Suppressor macrophage treated with lipopolysaccharide for 1 hour (primary cell): Measurements from ENCODE around the gene RNFT2.
"Not testable (repeated sequence)": the region's sequence is repeated elsewhere in the genome, so short reads cannot be mapped to it uniquely, and the experiment has no call there.

Source experiments
- DNase-seq, 3 donors: peaks; one replicate each; pipeline ENCODE4 v3.0.0-alpha.2; 2020 to 2022

The RNFT2 gene

DNA sequence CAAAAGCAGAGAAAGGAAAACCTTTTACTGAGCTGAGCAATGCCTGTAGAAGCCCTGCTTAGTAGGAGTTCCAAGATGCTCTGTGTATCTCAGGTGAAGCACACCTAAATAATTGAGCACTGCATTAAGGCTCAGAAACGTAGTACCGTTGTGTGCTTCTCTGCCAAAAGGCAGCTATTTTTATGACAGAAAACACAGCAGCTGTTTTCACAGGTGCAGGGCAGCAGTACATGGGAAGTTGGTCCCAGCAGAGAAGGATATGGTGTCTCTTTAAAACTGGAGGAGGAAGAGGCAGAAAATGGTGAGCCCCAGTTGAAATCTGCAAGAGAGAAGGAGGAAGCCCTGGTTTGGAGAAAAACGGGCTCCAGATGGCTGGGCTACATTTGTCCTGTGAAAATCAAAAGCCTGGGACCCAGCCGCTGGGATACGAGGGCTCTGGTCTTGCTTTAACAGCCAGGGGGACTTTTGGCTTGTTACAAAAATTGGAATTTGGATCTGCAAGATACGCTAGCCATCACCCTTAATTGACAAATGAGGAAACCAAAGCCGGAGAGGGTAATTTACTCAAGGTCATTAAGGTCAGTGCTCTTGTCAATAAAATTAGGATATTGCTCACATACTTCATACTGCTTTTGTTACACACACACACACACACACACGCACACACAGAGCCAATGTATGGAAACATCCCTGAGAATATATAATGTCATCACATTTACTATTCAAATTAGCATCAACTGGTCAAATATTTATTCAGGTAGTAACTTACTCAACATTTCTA, 27.6 kb upstream of the RNFT2 start:
- DNase-seq, result no peak

DNA sequence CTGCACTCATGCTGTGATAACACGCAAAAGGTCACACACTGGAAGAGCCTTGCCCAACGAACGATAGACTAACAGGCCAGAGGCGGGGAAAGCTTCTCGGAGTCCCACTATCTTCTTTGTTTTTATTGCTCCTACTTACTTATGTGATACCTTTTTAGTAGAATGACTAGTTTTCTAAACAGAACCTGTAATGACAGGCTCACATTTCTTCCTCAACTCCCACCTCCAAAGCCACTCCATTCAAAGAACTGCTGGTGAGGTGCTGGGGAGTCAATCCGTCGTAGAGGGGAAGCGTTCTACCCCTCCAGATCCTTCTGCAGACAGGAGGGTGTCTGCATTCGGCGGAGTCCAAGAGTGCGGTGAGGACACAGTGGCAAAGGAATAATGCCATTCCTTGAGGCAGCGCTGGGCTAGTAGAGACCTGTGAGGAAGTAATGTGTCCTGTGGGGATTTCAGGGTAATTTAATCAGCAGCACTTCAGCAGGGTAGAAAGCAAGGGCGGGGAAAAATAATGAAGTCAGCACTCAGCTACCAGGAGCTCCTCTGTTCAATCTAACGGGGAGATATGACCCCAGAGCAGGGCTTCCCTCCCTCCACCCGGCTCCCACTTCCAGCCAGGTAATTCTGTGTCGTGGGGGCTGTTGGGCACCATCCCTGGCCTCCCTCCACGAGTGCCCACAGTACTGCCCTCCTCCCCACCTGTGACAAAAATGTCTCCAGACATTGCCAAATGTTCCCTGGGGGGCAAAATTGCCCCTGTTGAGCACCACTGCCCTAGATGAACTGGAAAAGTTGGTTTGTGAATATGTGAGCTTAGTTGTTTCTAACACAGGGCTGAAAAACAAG, 25.4 kb upstream of the RNFT2 start:
- DNase-seq, result no peak

DNA sequence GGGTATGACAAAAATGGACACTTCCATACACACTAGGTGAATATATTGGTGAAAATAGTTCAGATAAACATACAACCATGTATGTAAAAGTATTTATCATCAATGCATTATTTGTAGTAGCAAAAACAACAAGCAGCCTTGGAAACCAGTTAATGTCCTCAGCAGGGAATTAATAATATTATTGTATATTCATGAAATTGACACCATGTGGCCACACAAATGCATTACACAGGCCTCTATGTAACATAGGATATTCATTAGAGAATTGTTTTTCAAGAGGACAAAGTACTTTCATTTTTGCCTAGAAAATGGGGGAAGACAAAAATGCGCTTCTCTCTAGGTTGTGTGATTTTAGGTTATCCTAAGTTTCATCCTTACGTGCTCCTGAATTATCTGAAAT, 24.6 kb upstream of the RNFT2 start:
- DNase-seq, result no peak

- DNase-seq, result no peak
Observed at GRCh38 chr12:116714175-116714574, 23.9 kb upstream of the RNFT2 start.

GRCh38 chr12:116717466-116718437, 20.4 kb upstream of the RNFT2 start:
- no peak for DNase-seq

GRCh38 chr12:116718655-116719454, 19.3 kb upstream of the RNFT2 start:
- DNase-seq, result no peak

DNA sequence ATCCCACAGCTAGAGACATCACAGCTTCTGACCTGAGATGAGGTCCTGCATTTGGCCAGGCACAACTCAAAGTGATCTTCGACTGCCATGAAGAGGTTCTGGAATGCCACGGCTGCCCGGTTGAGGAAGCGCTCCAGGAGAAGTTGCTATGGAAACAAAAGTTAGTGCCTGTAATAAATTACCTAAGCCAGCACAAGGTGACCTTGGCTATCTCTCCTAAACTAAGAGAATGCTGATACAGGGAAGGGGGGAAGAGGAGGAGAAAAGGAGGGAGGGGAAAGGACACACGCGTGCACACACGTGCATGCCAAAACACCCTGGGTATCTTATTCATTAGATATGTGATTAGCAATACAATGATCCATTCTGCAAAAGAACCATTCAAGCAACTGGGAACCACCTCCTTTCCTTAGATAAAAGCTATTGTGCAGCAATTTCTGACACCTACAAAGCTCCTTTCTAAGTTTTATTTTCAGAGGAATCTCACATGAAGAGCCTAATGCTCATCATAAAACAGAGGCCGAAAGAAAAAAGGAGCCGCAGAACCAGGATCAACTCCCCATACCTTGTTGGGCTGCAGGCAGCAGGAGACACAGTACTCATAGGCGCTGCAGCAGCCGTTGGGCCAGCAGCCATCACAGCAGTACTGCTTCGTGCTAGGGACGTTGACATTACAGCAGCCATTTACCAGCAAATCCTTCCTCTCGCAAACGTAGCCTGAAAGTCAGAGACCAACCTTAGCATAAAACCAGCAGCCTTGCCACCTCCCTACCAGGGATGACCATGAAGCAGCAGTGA, 18.2 kb upstream of the RNFT2 start:
- no peak for DNase-seq

DNA sequence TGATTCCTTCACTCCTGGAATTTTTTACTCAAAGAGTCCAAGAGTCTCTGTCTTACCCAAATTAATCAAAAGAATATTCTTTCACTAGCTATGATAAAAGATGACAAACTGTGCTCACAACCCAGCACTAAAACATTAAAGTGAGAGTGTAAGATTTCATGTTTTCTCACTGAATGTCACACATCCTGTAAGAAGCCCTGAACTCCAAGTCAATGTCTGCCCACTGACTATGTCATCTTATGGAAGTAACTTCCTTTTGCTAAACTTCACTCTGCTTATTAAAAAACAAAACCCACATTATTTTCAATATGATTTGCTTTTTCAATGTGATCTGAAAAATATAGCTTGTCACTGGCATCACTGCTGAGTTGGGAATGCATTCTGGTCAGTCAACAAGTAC, 15.9 kb upstream of the RNFT2 start:
- DNase-seq, result no peak

- no peak for DNase-seq
Observed at GRCh38 chr12:116726694-116727093, 11.4 kb upstream of the RNFT2 start.

- DNase-seq, result no peak
Observed at GRCh38 chr12:116727261-116727660, 10.9 kb upstream of the RNFT2 start.

DNA sequence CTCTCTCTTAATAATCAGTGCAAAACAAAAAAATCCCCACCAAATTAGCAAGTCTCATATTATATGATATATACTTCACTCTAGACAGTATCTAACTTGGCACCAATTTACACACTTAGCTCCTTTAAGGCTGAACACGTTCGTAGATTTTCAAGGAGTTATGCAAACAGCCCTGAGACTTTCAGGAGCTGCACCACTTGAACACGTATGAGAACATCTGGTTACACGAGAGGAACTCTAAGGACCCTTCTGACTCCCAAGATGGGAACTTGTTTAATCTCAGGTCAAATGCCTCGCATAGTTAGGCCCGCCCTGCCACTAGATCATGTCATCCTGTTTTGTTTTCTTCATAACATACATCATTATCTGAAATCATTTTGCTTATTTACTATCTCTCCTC, 10.2 kb upstream of the RNFT2 start:
- DNase-seq, result no peak

DNA sequence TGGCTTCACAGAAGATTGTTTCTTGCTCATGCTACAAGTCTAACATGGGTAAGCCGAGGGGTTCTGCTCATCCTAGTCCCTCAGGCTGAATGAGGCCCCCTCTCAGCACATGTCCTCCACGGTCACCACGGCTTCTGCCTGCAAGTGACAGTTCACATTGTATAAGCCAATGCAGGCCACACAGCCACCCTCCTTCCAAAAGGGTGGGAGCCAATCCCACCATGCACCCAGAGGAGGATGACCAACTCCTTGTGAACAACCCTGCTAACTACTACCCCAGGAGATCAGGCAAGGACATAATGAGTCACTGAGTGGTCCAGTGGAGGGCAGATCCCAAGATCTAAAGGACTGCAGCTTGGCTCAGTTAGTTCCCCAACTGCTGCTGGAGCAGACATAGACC, 6.3 kb upstream of the RNFT2 start:
- DNase-seq, result no peak

DNA sequence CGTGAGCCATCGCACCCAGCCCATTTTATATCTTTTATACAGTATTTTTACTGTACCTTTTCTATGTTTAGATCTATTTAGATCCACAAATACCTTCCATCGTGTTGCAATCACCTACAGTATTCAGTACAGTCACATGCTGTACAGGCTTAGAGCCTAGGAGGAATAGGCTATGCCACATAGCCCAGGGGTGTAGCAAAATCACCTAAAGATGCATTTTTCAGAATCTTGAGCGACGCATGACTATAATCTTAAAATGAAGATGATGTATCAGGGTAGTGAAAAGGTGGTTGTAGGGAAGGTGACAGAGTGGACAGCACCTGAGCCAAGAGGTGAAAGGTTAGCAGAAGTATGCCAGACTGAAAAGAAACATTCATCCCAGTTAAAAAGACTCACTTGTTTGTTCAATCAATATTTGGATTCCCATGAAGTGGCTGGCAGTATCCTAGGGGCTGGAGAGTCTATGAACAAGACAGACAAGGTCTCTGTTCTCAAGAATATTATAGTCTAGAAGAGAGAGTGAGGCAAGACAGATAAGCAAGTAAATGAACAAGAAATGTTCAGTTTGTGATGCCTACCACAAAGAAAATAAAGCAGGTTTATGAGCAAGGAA, 3.9 kb upstream of the RNFT2 start:
- DNase-seq, result no peak

DNA sequence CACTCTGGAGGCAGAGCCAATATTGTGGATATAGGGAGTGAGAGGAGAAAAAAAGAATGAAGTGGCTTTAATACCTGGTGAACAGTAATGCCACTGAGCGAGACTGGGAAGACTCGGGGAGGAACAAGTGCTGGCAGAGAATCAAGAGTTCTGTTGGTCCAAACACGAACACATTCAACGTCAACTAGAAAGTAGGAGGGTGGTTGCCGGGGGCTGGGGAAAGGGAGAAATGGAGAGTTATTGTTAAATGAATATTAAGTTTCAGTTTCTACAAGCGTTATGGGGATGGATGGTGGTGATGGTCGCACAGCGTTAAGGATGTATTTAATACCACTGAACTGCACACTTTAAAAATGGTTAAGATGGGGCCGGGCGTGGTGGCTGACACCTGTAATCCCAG, 3.0 kb upstream of the RNFT2 start:
- DNase-seq, result no peak

GRCh38 chr12:116735951-116736599, 2.0 kb upstream of the RNFT2 start:
- peak in 2 of 3 donors; percentile 24 to 33 for DNase-seq

DNA sequence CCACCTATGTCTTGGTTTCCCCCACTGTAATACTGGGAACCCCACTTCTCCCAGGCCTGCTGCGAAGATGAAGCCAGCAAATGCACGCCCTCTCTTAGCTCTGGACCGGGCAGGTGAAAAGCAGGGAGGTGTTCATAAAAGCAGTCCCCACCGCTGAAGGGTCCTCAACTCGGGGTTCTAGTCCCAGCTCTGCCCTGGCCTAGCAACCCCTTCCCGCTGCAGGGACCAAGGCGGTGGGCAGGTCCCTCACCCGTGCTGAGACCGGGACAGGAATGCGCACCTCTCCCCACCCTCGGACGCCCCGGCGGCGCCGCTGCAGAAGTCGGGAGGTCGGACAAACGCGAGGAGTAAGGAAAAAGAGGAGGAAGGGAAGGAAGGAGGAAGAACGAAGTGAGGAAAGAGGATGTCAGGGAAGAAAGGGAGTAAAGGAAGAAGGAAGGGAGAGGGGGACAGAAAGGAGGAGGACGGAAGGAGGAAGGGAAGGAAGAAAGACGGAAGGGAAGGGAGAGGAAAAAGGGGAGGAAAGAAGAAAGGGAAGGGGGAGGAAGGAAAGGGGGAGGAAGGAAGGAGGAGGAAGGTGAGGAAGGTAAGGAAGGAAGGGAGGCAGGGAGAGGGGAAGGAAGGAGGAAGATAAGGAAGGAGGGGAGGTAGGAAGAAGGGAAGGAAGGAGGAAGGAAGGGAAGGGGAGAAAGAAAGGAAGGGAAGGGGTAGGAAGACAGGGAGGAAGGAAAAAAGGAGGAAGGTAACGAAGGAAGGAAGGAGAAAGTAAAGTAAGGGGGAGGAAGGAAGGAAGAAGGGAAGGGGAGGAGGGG, 947 bp upstream of the RNFT2 start:
- DNase-seq, result peak in 1 of 3 donors; percentile 16

GRCh38 chr12:116739381-116739887, 1.3 kb downstream of the RNFT2 start:
- DNase-seq, result no peak

- DNase-seq, result not testable (repeated sequence)
Observed at GRCh38 chr12:116742787-116743186, 4.7 kb downstream of the RNFT2 start.

GRCh38 chr12:116744766-116745165, 6.7 kb downstream of the RNFT2 start:
- no peak for DNase-seq
